Adrenal gland (tissue), 12 donors: ENCODE results near the gene SPOCK1. TPM values are rescaled to one million over a fixed set of nuclear protein-coding genes. Genes with fewer than 3 reads are reported as not detected.

ENCODE experiments used
- DNase-seq, 7 donors: peaks; one replicate each; pipeline ENCODE4 v3.0.0-alpha.2; 2019 to 2020
- H3K27ac ChIP-seq, 5 donors: fragments of 200-600 bp; sonication (generic) in 4 of 5; 1 replicate in 3 of 5; 2 replicates in 2 of 5; pipeline versions ENCODE4 v1.5.1 to v1.8.0; 2016 to 2020; ENCODE audit warnings: mild to moderate bottlenecking in 1 of 5
- H3K27me3 ChIP-seq: fragments of 200-600 bp; 2 replicates; pipeline ENCODE4 v1.8.0; 2021
- H3K36me3 ChIP-seq, 2 donors: fragments of 200-600 bp; replicated peaks in 1 of 2; 1 replicate in 1 of 2; 2 replicates in 1 of 2; pipeline versions ENCODE4 v1.5.1 to v1.8.0; 2018 to 2022
- H3K4me1 ChIP-seq, 2 donors: fragments of 200-600 bp; replicated peaks in 1 of 2; 1 replicate in 1 of 2; 2 replicates in 1 of 2; pipeline versions ENCODE4 v1.5.1 to v1.8.0; 2018 to 2021
- H3K4me3 ChIP-seq, 4 donors: fragments of 200-600 bp; sonication (generic) in 3 of 4; one replicate each; pipeline ENCODE4 v1.5.1; 2016 to 2018
- H3K9me3 ChIP-seq, 3 donors: fragments of 200-600 bp; sonication (generic) in 1 of 3; replicated peaks in 1 of 3; 1 replicate in 2 of 3; 2 replicates in 1 of 3; pipeline versions ENCODE4 v1.5.1 to v1.8.0; 2016 to 2021
- POLR2A ChIP-seq, 2 donors: fragments of 450-650 bp; IDR thresholded peaks; one replicate each; pipeline ENCODE4 v1.6.1; 2017; ENCODE audit warnings: antibody characterized with exemption in 2 of 2, mild to moderate bottlenecking in 2 of 2, moderate library complexity in 1 of 2
- WGBS, 4 donors: extraction: QIAGEN DNeasy Blood & Tissue Kit in 2 of 4; methylation state at CpG; one replicate each; pipeline versions ENCODE4 v1.1.5 to v1.1.7; 2013 to 2017; 5-methylcytosine and 5-hydroxymethylcytosine counted together
- intact Hi-C, 2 donors: fragments of 100-400 bp; cut with DNase I; formaldehyde crosslinking; loops; one replicate each; pipeline versions ENCODE4 v1.14.1 to v1.15.0; 2022 to 2023
- polyA plus RNA-seq, 3 donors: library from polyadenylated mRNA; stranded (reverse); fragments of 200-250 nt in 2 of 3; fragments of 350-450 nt in 1 of 3; fragmentation: Illumina TruSeq in 1 of 3; extraction: RNeasy Lipid Tissue Mini Kit (QIAGEN cat#74804) in 1 of 3; gene quantifications; one replicate each; pipeline ENCODE4 v1.2.3, GENCODE V29; 2013 to 2014
- total RNA-seq, 9 donors: library from RNA; depleted of rRNA in 4 of 9; stranded (reverse); fragments of >200 nt in 4 of 9; fragments of 120-200 nt in 1 of 9; fragmentation: NEBNext Ultra II Directional in 1 of 9; extraction: Animal tissue kit (Norgen Biotek cat#: 25700) in 1 of 9; gene quantifications; one replicate each; pipeline versions ENCODE4 v1.1.0 to v1.2.4, GENCODE V29; 2013 to 2023
- TF ChIP-seq, protein P1 (sequence below), 6 experiments: fragments of 450-650 bp in 4 of 6; fragments of 200-600 bp in 2 of 6; sonication (generic) in 1 of 6; IDR thresholded peaks; 1 replicate in 5 of 6; 2 replicates in 1 of 6; pipeline versions ENCODE4 v1.5.1 to v1.8.0; 2016 to 2021; ENCODE audit warnings: antibody characterized with exemption in 6 of 6, mild to moderate bottlenecking in 2 of 6, moderate library complexity in 1 of 6
- donor health status: healthy with polysubstance abuse.
- donor health status: Bipolar disorder and iron deficiency.
- donor health status: DM: yes; HTN: yes; CAD: no.
- donor health status: DM: no; HTN: no; CAD: no.
- donor health status: DM: no; HTN: no; CAD: no.
- donor health status: DM: yes; HTN: yes; CAD: no.

SPOCK1 gene
- total and polyA plus RNA-seq, 12 donors: 5.4 to 102 (median 55.6) TPM

GRCh38 chr5:137515238-137515637, 16.1 kb upstream of the SPOCK1 start:
- Histone ChIP-seq H3K27ac (no peak overlapping the region), H3K27me3 (no peaks in the 10 kb centered on the region), H3K9me3 (no peaks in the 10 kb centered on the region), H3K4me3 (no peak overlapping the region), H3K4me1 (no peaks in the 10 kb centered on the region), H3K36me3 (no peaks in the 10 kb centered on the region)
- TF ChIP-seq, protein P1, sequence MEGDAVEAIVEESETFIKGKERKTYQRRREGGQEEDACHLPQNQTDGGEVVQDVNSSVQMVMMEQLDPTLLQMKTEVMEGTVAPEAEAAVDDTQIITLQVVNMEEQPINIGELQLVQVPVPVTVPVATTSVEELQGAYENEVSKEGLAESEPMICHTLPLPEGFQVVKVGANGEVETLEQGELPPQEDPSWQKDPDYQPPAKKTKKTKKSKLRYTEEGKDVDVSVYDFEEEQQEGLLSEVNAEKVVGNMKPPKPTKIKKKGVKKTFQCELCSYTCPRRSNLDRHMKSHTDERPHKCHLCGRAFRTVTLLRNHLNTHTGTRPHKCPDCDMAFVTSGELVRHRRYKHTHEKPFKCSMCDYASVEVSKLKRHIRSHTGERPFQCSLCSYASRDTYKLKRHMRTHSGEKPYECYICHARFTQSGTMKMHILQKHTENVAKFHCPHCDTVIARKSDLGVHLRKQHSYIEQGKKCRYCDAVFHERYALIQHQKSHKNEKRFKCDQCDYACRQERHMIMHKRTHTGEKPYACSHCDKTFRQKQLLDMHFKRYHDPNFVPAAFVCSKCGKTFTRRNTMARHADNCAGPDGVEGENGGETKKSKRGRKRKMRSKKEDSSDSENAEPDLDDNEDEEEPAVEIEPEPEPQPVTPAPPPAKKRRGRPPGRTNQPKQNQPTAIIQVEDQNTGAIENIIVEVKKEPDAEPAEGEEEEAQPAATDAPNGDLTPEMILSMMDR (IDR thresholded peaks at IDR 0.05): no peak
- TF ChIP-seq POLR2A (IDR thresholded peaks at IDR 0.05): no peak
- intact Hi-C loops: no loop called here
- 80 to 90% (median 85%) methylated on average over 5 of the region's 5 CpGs for WGBS, 4 donors
- DNase-seq: no peak

- H3K4me1 ChIP-seq: no peaks in the 10 kb centered on the region
- no peaks in the 10 kb centered on the region for H3K36me3 ChIP-seq
- no peaks in the 10 kb centered on the region for H3K9me3 ChIP-seq
- H3K4me3 ChIP-seq: no peak overlapping the region
- H3K27me3 ChIP-seq: no peaks in the 10 kb centered on the region
- WGBS, 4 donors: 0 to 88% (median 77%) methylated on average over 1 of the region's 1 CpG; no CpG with 5 or more reads in 1 of the 4 donors
- DNase-seq: no peak
- intact Hi-C loops: no loop called here
- TF ChIP-seq, protein P1 (IDR thresholded peaks at IDR 0.05): no peak
- TF ChIP-seq POLR2A (IDR thresholded peaks at IDR 0.05): no peak
- no peak overlapping the region for H3K27ac ChIP-seq
Measured at GRCh38 chr5:137510671-137511070, 11.5 kb upstream of the SPOCK1 start.

DNA sequence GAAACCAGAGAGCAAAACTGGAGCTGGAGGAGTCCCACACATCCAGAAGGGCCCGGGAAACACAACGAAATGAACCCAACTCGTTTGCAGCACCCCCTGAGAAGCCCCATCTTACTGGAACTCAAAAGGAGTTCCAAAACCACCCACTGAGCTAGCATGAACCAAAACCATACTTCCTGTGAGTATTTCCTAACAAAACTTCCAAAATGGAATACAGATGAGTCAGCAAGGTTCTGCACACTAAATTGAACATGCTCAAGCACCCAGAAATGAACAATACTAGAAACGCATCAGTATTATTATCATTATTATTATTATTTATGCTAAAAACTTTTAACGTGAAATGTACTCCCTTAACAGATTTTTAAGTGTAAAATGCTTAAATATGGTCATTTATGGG, 8.0 kb upstream of the SPOCK1 start:
- Histone ChIP-seq H3K9me3 (no peaks in the 10 kb centered on the region), H3K4me1 (no peaks in the 10 kb centered on the region), H3K36me3 (no peaks in the 10 kb centered on the region), H3K27me3 (no peaks in the 10 kb centered on the region), H3K27ac (no peak overlapping the region), H3K4me3 (no peak overlapping the region)
- intact Hi-C loops: no loop called here
- TF ChIP-seq POLR2A (IDR thresholded peaks at IDR 0.05): no peak
- TF ChIP-seq, protein P1 (IDR thresholded peaks at IDR 0.05): no peak
- DNase-seq: no peak
- 63 to 76% (median 71%) methylated on average over 5 of the region's 5 CpGs for WGBS, 4 donors

DNA sequence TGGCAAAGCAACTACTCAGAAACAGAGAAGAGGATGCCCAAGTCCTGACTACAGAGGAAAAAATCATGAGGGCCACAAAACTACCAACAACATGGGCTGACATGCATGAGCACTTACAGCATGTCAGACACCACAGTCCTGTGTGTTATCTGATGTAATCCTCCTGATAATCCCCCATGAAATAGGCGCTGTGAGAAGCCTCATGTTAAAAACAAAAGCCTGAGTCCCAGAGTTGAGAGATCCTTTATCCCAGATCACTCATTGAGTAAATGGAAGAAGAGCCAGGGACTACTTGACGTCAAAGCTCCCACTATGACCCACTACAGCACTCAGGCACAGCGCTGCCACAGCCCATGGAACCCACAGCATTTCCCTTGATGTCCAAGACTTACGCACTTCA, 7.2 kb upstream of the SPOCK1 start:
- intact Hi-C loops: no loop called here
- no peak for DNase-seq
- TF ChIP-seq, protein P1 (IDR thresholded peaks at IDR 0.05): no peak
- no peak for TF ChIP-seq POLR2A (IDR thresholded peaks at IDR 0.05)

More for the DNA sequence above, 7.2 kb upstream of the SPOCK1 start:
- Histone ChIP-seq H3K9me3 (no peaks in the 10 kb centered on the region), H3K4me1 (no peaks in the 10 kb centered on the region), H3K27ac (no peak overlapping the region), H3K4me3 (no peak overlapping the region), H3K36me3 (no peaks in the 10 kb centered on the region), H3K27me3 (no peaks in the 10 kb centered on the region)
- 81 to 91% (median 89%) methylated on average over 4 of the region's 4 CpGs for WGBS, 4 donors
